GM18498 (cell line): ENCODE measurements around the gene FAM219B.

Experiments
- ATAC-seq: cut with Tn5 transposase; IDR thresholded peaks from one replicate; pipeline ENCODE4 v1.9.1; 2021; ENCODE audit warnings: mild to moderate bottlenecking, moderate library complexity; ENCODE audit not compliant: unreplicated experiment

The FAM219B gene

GRCh38 chr15:74851960-74852359, 54.7 kb downstream of the FAM219B start:
- no peak for ATAC-seq

DNA sequence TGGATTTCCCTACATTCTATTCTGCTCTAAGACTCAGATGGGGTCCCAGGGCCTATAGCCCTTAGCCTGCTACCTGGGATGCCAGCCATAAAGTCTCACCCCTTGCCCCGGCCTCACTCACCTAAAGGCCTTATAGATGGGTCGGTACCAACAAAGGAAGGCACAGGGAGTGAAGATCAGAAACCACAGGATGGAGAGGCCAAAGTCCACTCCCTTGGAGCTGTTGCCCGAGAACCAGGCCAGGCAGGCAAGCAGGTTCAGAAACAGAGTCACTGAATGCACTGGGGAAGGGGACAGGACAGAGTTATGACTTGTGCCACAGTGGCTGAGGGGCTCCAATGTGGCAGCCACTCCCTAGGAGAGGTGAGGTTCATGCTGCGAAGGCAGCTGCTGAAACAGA, 56.3 kb downstream of the FAM219B start:
- ATAC-seq: no peak
